Fibroblast of skin of scalp (primary cell): ENCODE measurements around the gene PCYT1B. TPM values are rescaled to one million over a fixed set of nuclear protein-coding genes. Genes with fewer than 3 reads are reported as not detected.
"Not testable (repeated sequence)": the region's sequence is repeated elsewhere in the genome, so short reads cannot be mapped to it uniquely, and the experiment has no call there.

Experiments
- DNase-seq: peaks from one replicate; pipeline ENCODE4 v3.0.0-alpha.2; 2013
- polyA plus RNA-seq, 2 experiments: library from polyadenylated mRNA; unstranded; fragments of 120-200 nt; gene quantifications; one replicate each; pipeline ENCODE4 v1.2.1, GENCODE V29; 2013; ENCODE audit not compliant: insufficient read length in 2 of 2

Gene PCYT1B
- polyA plus RNA-seq (2013, experiment 1 of 2; ENCODE audit: insufficient read length): 0.61 TPM
- polyA plus RNA-seq (2013, experiment 2 of 2; ENCODE audit: insufficient read length): 0.73 TPM

- DNase-seq: peak; percentile 66
Measured at GRCh38 chrX:24647257-24648058, at the start of gene PCYT1B. Gene PCYT1B (minus strand): TSS chrX:24647347. CDS start chrX:24647105, 242 bp downstream.

- DNase-seq: no peak
Measured at GRCh38 chrX:24696294-24696693, 49.1 kb upstream of the PCYT1B start.

- DNase-seq: no peak
Measured at GRCh38 chrX:24694825-24695224, 47.7 kb upstream of the PCYT1B start.

- peak; percentile 96 for DNase-seq
Measured at GRCh38 chrX:24693453-24694202, 46.5 kb upstream of the PCYT1B start, which contains the start of gene POLA1. Gene POLA1 (plus strand): TSS chrX:24693918. CDS start chrX:24693962, 44 bp downstream.

- DNase-seq: no peak
Measured at GRCh38 chrX:24692305-24692704, 45.2 kb upstream of the PCYT1B start.

GRCh38 chrX:24684048-24684447, 36.9 kb upstream of the PCYT1B start:
- DNase-seq: no peak

- no peak for DNase-seq
Measured at GRCh38 chrX:24682739-24683432, 35.7 kb upstream of the PCYT1B start.

- DNase-seq: peak; percentile 1
Measured at GRCh38 chrX:24676403-24677024, 29.4 kb upstream of the PCYT1B start.

GRCh38 chrX:24673424-24673823, 26.3 kb upstream of the PCYT1B start:
- DNase-seq: no peak

GRCh38 chrX:24672701-24673190, 25.6 kb upstream of the PCYT1B start:
- DNase-seq: no peak

- peak; percentile 1 for DNase-seq
Measured at GRCh38 chrX:24668111-24668510, 21.0 kb upstream of the PCYT1B start.

- no peak for DNase-seq
Measured at GRCh38 chrX:24662352-24662751, 15.2 kb upstream of the PCYT1B start.

- DNase-seq: no peak
Measured at GRCh38 chrX:24661292-24661691, 14.1 kb upstream of the PCYT1B start.

GRCh38 chrX:24659646-24660045, 12.5 kb upstream of the PCYT1B start:
- DNase-seq: no peak

GRCh38 chrX:24659106-24659505, 12.0 kb upstream of the PCYT1B start:
- no peak for DNase-seq

- no peak for DNase-seq
Measured at GRCh38 chrX:24658421-24658820, 11.3 kb upstream of the PCYT1B start.

- DNase-seq: no peak
Measured at GRCh38 chrX:24657671-24658386, 10.7 kb upstream of the PCYT1B start.

GRCh38 chrX:24655679-24656078, 8.5 kb upstream of the PCYT1B start:
- DNase-seq: not testable (repeated sequence)

- DNase-seq: no peak
Measured at GRCh38 chrX:24651783-24652182, 4.6 kb upstream of the PCYT1B start.

- DNase-seq: no peak
Measured at GRCh38 chrX:24648495-24648894, 1.3 kb upstream of the PCYT1B start.

- peak; percentile 5 for DNase-seq
Measured at GRCh38 chrX:24646745-24647182, 383 bp downstream of the PCYT1B start.
